Heart left ventricle (tissue), 13 donors: ENCODE results near the gene MYH10.

Experiments used
- CTCF ChIP-seq, 12 donors: fragments of 200-600 bp; sonication (generic) in 4 of 12; IDR thresholded peaks; one replicate each; pipeline versions ENCODE4 v1.5.0 to v1.8.0; 2018 to 2022; ENCODE audit warnings: antibody characterized with exemption in 12 of 12, mild to moderate bottlenecking in 5 of 12
- POLR2A ChIP-seq, 2 donors: fragments of 450-650 bp; IDR thresholded peaks; one replicate each; pipeline ENCODE4 v1.6.1; 2017; ENCODE audit warnings: antibody characterized with exemption in 2 of 2, mild to moderate bottlenecking in 2 of 2, moderate library complexity in 2 of 2
- donor health status: ischemic (EF 13 %, LVEDD 7.1; RV severe dilation, severe dysfunction).
- donor health status: DM: no; HTN: yes; CAD: no.
- donor health status: DM: no; HTN: no; CAD: no.
- donor health status: ischemic (EF 25% LVEDD 6.9; RV normal size, moderate dysfunction).
- donor health status: ischemic (EF 25% LVEDD 5.7; RV mildly dilated, moderate dysfunction).
- donor health status: ischemic (EF 35%, LVEDD 5.7; RV mildly dilated, moderate dysfunction).
- donor health status: nonischemic (EF 11% LVEDD 7.7; RV severe dilation, severe dysfunction).
- donor health status: DM: yes; HTN: yes; CAD: no.
- donor health status: PGD.
- donor health status: ischemic (EF 29% LVEDD 5.4; RV normal size, mild dysfunction).
- donor health status: nonischemic (EF 23%, LVEDD 6.1; RV moderate dilation, normal function).

GRCh38 chr17:8489841-8490240, 140.7 kb downstream of the MYH10 start:
- TF ChIP-seq CTCF (IDR thresholded peaks at IDR 0.05) (no peak), POLR2A (IDR thresholded peaks at IDR 0.05) (no peak)
